ENCODE data around the gene ADAMTSL1. TPM values are rescaled to one million over a fixed set of nuclear protein-coding genes. Genes with fewer than 3 reads are reported as not detected.

The ADAMTSL1 gene
- total and polyA plus RNA-seq, 9 of the 15 experiments (the other 6 are each of a cell fraction or from before 2014, with no cell fraction given) = 0.01 TPM; not detected in 8

DNA sequence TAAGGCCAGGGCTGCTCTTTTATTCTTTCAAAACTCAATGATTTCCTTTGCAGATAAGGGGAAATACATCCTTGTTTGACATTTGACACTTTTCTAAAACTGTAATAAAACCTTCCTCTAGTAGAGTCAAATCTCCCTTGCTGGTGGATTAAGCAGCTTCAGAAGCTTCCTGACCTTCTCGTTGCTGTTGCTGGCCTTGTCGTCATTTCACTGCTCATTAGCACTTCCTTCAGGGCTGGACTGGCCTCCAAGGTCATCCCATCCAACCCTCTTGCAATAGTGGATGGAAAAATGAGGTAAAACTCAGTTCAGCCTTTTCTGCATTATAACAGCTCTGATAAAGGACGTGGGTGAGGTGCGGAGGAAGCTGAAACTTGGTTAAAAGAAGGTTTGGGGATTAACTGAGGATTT lies 1.1 kb upstream of the ADAMTSL1 start (continued):
- TF ChIP-seq, protein P1, sequence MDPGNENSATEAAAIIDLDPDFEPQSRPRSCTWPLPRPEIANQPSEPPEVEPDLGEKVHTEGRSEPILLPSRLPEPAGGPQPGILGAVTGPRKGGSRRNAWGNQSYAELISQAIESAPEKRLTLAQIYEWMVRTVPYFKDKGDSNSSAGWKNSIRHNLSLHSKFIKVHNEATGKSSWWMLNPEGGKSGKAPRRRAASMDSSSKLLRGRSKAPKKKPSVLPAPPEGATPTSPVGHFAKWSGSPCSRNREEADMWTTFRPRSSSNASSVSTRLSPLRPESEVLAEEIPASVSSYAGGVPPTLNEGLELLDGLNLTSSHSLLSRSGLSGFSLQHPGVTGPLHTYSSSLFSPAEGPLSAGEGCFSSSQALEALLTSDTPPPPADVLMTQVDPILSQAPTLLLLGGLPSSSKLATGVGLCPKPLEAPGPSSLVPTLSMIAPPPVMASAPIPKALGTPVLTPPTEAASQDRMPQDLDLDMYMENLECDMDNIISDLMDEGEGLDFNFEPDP (CRISPR knock-in tag; IDR thresholded peaks at IDR 0.05) = no peak
- TF ChIP-seq BDP1 (IDR thresholded peaks at IDR 0.05; ENCODE audit: insufficient read depth, insufficient read length) = no peak
- TF ChIP-seq, protein P2, sequence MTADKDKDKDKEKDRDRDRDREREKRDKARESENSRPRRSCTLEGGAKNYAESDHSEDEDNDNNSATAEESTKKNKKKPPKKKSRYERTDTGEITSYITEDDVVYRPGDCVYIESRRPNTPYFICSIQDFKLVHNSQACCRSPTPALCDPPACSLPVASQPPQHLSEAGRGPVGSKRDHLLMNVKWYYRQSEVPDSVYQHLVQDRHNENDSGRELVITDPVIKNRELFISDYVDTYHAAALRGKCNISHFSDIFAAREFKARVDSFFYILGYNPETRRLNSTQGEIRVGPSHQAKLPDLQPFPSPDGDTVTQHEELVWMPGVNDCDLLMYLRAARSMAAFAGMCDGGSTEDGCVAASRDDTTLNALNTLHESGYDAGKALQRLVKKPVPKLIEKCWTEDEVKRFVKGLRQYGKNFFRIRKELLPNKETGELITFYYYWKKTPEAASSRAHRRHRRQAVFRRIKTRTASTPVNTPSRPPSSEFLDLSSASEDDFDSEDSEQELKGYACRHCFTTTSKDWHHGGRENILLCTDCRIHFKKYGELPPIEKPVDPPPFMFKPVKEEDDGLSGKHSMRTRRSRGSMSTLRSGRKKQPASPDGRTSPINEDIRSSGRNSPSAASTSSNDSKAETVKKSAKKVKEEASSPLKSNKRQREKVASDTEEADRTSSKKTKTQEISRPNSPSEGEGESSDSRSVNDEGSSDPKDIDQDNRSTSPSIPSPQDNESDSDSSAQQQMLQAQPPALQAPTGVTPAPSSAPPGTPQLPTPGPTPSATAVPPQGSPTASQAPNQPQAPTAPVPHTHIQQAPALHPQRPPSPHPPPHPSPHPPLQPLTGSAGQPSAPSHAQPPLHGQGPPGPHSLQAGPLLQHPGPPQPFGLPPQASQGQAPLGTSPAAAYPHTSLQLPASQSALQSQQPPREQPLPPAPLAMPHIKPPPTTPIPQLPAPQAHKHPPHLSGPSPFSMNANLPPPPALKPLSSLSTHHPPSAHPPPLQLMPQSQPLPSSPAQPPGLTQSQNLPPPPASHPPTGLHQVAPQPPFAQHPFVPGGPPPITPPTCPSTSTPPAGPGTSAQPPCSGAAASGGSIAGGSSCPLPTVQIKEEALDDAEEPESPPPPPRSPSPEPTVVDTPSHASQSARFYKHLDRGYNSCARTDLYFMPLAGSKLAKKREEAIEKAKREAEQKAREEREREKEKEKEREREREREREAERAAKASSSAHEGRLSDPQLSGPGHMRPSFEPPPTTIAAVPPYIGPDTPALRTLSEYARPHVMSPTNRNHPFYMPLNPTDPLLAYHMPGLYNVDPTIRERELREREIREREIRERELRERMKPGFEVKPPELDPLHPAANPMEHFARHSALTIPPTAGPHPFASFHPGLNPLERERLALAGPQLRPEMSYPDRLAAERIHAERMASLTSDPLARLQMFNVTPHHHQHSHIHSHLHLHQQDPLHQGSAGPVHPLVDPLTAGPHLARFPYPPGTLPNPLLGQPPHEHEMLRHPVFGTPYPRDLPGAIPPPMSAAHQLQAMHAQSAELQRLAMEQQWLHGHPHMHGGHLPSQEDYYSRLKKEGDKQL (CRISPR knock-in tag; IDR thresholded peaks at IDR 0.05; ENCODE audit: borderline replicate concordance) = no peak
- TF ChIP-seq, protein P3, sequence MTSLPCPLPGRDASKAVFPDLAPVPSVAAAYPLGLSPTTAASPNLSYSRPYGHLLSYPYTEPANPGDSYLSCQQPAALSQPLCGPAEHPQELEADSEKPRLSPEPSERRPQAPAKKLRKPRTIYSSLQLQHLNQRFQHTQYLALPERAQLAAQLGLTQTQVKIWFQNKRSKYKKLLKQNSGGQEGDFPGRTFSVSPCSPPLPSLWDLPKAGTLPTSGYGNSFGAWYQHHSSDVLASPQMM (CRISPR knock-in tag; IDR thresholded peaks at IDR 0.05) = no peak

Data from K562 (cell line).